ENCODE data around the gene SIX4.

DNA sequence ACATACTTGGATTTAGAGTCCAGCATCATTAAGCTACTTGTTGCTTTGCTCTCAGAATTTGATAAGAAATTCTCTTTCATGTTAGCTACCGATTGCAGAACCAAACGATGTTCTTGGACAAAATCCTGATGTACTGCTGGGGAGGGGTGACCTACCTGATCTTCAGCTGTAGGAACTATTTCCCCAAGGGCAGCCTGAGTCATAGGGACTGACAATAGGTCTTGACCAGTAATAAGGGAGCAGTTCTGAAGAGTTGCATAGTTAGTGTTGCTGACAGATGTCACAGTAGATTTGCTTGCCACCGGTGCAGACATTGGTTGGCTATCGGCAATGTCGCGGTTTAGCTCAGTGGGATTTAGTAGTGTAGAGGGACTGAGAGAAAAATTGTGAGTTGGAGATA, 10.6 kb downstream of the SIX4 start:
- TF ChIP-seq, protein P1, sequence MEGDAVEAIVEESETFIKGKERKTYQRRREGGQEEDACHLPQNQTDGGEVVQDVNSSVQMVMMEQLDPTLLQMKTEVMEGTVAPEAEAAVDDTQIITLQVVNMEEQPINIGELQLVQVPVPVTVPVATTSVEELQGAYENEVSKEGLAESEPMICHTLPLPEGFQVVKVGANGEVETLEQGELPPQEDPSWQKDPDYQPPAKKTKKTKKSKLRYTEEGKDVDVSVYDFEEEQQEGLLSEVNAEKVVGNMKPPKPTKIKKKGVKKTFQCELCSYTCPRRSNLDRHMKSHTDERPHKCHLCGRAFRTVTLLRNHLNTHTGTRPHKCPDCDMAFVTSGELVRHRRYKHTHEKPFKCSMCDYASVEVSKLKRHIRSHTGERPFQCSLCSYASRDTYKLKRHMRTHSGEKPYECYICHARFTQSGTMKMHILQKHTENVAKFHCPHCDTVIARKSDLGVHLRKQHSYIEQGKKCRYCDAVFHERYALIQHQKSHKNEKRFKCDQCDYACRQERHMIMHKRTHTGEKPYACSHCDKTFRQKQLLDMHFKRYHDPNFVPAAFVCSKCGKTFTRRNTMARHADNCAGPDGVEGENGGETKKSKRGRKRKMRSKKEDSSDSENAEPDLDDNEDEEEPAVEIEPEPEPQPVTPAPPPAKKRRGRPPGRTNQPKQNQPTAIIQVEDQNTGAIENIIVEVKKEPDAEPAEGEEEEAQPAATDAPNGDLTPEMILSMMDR (IDR thresholded peaks at IDR 0.05; ENCODE audit: borderline replicate concordance, extremely low read depth, low read length, poor library complexity, severe bottlenecking) = no peak
- no peak for TF ChIP-seq EZH2 (IDR thresholded peaks at IDR 0.05; ENCODE audit: borderline replicate concordance, low read depth, low read length, severe bottlenecking)

Data from DND-41 (cell line).